ENCODE measurements around the gene FITM1. TPM values are rescaled to one million over a fixed set of nuclear protein-coding genes. Genes with fewer than 3 reads are reported as not detected.

FITM1 gene
- total and polyA plus RNA-seq, 2 experiments from 2014 or later = 0.53 TPM; not detected in 1

- no peaks in the 10 kb centered on the region for H3K27me3 ChIP-seq (ENCODE audit: insufficient read depth)
- H3K27me3 Mint-ChIP-seq (ENCODE audit: insufficient read depth, low read depth, poor library complexity) = peaks cover 25% of the 10 kb centered on the region
Measured at GRCh38 chr14:24137529-24138395, 7.3 kb downstream of the FITM1 start.

More at GRCh38 chr14:24137529-24138395, 7.3 kb downstream of the FITM1 start:
- Histone ChIP-seq H3K9me2 (ENCODE audit: insufficient read depth) (no peaks in the 10 kb centered on the region), H3K27ac (ENCODE audit: low read depth) (no peak overlapping the region), H2AFZ (no peak overlapping the region), H3K79me2 (replicated peaks; ENCODE audit: insufficient read depth) (peaks cover 20% of the 10 kb centered on the region), H4K20me1 (replicated peaks; ENCODE audit: insufficient read depth) (peaks cover 9% of the 10 kb centered on the region), H3F3A (replicated peaks; ENCODE audit: low read depth) (peaks cover 33% of the 10 kb centered on the region), H3K4me3 (no peak overlapping the region), H3K36me3 (ENCODE audit: insufficient read depth) (peaks cover 14% of the 10 kb centered on the region; the same call in 1 of the 2 replicates), H3K4me2 (peak overlapping the region; percentile 87), H3K4me1 (ENCODE audit: insufficient read depth) (peaks cover 25% of the 10 kb centered on the region)
- ATAC-seq (no peak), DNase-seq (ENCODE audit: low spot score) (no peak)
- Mint-ChIP-seq H3K9me3 (no peaks in the 10 kb centered on the region), H3K27ac (no peak overlapping the region), H3K36me3 (ENCODE audit: low read depth) (peaks cover 36% of the 10 kb centered on the region), H3K4me3 (peak overlapping the region; percentile 79), H3K4me1 (peaks cover 38% of the 10 kb centered on the region)
- TF ChIP-seq POLR2AphosphoS5 (IDR thresholded peaks at IDR 0.05; ENCODE audit: low read depth) (no peak), STAT1 (IDR thresholded peaks at IDR 0.05; ENCODE audit: unreplicated experiment) (no peak), ZNF114 (CRISPR knock-in tag; IDR thresholded peaks at IDR 0.05) (no peak), JUNB (IDR thresholded peaks at IDR 0.05; ENCODE audit: unreplicated experiment) (no peak), EZH2phosphoT487 (IDR thresholded peaks at IDR 0.05; ENCODE audit: unreplicated experiment) (no peak), ZNF331 (CRISPR knock-in tag; IDR thresholded peaks at IDR 0.05; ENCODE audit: low read depth) (no peak), REST (IDR thresholded peaks at IDR 0.05; ENCODE audit: unreplicated experiment) (no peak), NANOG (IDR thresholded peaks at IDR 0.05; ENCODE audit: borderline replicate concordance) (no peak), CREB1 (CRISPR knock-in tag; IDR thresholded peaks at IDR 0.05; ENCODE audit: low read depth) (no peak), CTCF (conservative IDR thresholded peaks at IDR 0.05; ENCODE audit: low read depth in 2 of 2) (no peak), ETS1 (IDR thresholded peaks at IDR 0.05) (no peak), EZH2 (IDR thresholded peaks at IDR 0.05; ENCODE audit: low read depth, unreplicated experiment) (no peak)
- TF ChIP-seq, protein P1, sequence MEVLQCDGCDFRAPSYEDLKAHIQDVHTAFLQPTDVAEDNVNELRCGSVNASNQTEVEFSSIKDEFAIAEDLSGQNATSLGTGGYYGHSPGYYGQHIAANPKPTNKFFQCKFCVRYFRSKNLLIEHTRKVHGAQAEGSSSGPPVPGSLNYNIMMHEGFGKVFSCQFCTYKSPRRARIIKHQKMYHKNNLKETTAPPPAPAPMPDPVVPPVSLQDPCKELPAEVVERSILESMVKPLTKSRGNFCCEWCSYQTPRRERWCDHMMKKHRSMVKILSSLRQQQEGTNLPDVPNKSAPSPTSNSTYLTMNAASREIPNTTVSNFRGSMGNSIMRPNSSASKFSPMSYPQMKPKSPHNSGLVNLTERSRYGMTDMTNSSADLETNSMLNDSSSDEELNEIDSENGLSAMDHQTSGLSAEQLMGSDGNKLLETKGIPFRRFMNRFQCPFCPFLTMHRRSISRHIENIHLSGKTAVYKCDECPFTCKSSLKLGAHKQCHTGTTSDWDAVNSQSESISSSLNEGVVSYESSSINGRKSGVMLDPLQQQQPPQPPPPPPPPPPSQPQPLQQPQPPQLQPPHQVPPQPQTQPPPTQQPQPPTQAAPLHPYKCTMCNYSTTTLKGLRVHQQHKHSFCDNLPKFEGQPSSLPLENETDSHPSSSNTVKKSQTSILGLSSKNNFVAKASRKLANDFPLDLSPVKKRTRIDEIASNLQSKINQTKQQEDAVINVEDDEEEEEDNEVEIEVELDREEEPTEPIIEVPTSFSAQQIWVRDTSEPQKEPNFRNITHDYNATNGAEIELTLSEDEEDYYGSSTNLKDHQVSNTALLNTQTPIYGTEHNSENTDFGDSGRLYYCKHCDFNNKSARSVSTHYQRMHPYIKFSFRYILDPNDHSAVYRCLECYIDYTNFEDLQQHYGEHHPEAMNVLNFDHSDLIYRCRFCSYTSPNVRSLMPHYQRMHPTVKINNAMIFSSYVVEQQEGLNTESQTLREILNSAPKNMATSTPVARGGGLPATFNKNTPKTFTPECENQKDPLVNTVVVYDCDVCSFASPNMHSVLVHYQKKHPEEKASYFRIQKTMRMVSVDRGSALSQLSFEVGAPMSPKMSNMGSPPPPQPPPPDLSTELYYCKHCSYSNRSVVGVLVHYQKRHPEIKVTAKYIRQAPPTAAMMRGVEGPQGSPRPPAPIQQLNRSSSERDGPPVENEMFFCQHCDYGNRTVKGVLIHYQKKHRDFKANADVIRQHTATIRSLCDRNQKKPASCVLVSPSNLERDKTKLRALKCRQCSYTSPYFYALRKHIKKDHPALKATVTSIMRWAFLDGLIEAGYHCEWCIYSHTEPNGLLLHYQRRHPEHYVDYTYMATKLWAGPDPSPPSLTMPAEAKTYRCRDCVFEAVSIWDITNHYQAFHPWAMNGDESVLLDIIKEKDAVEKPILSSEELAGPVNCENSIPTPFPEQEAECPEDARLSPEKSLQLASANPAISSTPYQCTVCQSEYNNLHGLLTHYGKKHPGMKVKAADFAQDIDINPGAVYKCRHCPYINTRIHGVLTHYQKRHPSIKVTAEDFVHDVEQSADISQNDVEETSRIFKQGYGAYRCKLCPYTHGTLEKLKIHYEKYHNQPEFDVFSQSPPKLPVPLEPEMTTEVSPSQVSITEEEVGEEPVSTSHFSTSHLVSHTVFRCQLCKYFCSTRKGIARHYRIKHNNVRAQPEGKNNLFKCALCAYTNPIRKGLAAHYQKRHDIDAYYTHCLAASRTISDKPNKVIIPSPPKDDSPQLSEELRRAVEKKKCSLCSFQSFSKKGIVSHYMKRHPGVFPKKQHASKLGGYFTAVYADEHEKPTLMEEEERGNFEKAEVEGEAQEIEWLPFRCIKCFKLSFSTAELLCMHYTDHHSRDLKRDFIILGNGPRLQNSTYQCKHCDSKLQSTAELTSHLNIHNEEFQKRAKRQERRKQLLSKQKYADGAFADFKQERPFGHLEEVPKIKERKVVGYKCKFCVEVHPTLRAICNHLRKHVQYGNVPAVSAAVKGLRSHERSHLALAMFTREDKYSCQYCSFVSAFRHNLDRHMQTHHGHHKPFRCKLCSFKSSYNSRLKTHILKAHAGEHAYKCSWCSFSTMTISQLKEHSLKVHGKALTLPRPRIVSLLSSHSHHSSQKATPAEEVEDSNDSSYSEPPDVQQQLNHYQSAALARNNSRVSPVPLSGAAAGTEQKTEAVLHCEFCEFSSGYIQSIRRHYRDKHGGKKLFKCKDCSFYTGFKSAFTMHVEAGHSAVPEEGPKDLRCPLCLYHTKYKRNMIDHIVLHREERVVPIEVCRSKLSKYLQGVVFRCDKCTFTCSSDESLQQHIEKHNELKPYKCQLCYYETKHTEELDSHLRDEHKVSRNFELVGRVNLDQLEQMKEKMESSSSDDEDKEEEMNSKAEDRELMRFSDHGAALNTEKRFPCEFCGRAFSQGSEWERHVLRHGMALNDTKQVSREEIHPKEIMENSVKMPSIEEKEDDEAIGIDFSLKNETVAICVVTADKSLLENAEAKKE (CRISPR knock-in tag; IDR thresholded peaks at IDR 0.05) = no peak
